GM21526 (cell line): ENCODE results near the gene FBXO34.
"Not testable (repeated sequence)": the region's sequence is repeated elsewhere in the genome, so short reads cannot be mapped to it uniquely, and the experiment has no call there.

Experiments used
- ATAC-seq: cut with Tn5 transposase; IDR thresholded peaks from one replicate; pipeline ENCODE4 v1.9.1; 2021; ENCODE audit warnings: moderate library complexity; ENCODE audit not compliant: unreplicated experiment, low FRiP score

Gene FBXO34

DNA sequence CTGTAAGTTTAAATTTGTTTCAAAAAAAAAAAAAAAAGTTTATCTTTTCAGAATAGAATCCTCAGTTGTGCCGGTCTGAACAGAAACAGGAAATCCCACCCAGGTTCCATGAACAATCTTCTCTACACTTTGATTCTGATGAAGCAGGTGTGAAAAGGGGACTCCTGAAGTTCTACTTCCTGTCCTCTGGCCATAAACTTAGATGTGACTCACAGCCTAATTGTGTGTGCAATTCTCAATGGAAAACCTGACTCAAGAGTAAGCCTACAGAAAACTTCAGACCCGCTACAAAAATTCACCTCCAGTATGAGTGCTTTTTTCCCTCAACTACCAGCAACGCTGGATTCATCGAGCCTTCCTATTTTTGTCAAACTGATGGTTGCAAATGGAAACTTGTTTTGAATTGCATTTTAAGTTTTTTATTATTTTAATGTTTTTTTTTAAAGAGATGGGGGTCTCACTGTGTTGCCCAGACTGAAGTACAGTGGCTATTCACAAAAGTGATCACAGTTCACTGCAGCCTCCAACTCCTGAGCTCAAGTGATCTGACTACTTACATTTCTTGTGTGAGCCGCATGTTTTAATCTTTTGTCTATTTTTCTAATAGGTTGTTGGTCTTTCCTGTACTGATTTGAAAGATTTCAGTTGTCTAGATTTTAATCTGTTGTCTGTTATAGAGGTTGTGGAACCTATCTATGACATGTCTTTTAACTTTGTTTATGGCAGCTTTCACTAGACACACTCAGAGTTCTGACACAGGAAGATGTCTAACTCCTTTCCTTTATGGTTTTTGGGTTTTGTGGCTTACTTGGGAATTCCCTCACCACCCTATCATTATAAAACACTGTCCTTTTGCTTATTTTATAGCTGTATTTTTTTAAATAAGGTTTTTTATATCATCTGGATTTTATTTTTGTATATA, 102.8 kb downstream of the FBXO34 start:
- ATAC-seq: no peak

DNA sequence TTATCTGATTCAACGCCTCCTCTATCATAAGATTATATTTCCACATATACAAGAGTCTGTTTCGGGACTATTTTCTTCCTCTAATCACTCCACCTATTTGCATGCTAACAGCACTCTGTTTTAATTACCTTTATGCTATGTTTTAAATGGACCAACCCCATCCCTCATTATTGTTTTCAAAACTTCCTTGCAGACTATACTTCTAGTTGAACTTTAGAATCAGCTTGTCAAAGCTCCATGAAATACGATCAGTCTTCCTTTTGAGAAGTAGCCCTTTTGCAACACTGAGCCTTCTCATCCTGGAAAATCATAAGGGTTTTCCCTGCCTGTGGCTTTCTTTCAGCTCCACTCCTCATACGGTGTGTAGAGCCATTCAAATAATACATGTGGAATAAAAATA, 103.5 kb downstream of the FBXO34 start:
- no peak for ATAC-seq

DNA sequence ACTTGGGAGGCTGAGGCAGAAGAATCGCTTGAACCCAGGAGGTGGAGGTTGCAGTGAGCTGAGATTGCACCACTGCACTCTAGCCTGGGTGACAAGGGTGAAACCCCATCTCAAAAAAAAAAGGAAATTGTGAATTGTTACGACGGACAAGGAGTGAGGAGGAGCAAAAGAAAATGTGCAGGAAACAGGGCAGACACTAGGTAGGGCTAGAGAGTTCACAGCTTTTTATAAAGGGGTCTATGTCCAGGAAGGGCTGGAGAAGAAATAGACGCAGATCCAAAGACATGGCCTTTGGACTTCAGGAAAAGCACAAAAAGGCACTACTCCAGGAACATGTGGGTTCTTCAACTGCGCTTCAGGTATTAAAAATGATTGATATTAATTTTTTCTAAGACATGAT, 106.0 kb downstream of the FBXO34 start:
- no peak for ATAC-seq

DNA sequence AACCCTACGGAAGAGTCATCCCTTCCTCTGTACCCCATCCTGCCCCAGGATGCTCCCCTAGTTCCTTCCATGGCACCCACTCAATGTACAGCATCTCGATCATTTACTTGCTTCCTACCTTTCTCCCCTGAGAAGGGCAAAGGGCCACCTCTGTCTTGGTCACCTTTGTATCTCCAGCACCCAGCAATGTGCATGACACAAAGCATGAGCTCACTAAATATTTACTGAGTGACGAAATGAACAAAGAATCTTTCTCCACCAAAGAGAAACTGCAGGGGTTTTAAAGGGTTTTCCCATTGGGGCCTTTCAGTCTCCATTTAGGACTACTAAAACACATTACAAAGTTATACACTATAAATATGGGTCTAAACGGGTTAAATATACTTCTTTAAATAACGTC, 109.8 kb downstream of the FBXO34 start:
- no peak for ATAC-seq

DNA sequence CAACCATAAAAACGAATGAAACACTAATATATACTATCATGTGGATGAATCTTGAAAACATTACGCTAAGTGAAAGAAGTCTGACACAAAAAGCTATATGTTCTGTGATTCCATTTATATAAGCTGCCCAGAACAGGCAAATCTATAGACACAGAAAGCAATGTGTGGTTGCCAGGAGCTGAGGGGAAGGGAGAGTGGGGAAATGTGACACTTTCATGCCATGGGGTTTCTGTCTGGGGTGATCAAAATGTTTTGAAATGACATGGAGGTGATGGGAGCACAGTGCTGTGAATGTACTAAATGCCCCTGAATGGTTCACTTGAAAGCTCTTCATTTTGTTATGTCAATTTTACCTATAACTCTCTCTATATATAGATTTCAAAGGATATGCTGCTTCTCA, 110.3 kb downstream of the FBXO34 start:
- ATAC-seq: no peak

DNA sequence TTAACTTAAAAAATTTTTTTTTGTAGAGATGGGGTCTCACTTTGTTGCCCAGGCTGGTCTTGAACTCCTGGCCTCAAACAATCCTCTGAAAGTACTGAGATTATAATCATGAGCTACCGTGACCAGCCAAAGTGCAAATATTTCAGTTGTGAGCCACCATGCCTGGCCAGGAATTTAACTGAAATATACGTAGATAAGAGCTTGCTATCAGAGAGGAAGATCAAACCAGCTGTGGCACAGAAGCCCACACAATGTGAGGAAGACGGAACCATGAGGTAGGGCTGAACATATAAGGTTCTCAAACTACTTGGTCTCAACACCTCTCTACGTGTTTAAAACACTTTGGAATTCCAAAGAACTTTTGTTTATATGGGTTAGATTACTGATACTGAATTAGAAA, 111.3 kb downstream of the FBXO34 start:
- no peak for ATAC-seq

DNA sequence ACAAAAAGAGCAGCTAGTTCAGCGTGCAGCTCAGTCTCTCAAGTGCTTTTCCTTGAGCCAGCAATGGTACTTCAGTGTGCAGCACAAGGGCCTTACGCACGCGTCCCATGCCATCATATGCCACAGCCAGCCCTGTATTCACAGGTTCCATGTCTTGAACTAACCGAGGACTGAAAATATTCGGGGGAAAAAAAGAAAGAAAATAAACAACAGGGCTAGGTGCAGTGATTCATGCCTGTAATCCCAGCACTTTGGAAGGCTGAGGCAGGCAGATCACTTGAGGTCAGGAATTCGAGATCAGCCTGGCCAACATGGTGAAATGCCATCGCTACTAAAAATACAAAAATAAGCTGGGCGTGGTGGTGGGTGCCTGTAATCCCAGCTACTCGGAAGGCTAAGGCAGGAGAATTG, 111.8 kb downstream of the FBXO34 start:
- not testable (repeated sequence) for ATAC-seq

DNA sequence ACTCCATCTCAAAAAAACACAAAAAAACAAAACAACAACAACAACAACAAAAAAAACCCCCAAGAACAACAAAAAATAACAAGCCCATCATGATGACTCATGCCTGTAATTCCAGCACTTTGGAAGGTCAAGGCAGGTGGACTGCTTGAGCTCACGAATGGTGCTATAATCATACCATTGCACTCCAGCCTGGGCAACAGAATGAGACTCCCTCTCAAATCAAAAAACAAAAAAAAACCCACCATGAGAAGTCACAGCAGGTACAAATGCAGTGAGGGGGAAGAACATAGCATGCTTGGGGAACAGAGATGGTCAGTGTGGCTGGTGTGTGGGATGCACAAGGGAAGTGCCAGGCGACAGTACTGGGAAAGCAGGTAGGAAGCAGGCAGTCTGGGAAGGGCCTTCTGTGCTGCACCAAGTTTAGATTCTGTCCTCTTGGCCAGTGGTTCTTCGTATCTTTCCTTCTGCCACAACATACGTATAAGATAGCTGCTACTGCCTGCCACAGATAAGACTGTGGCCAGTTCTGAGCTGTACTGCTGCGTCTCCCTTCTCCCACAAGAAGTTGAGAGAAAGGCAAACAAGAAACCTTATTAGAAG, 112.4 kb downstream of the FBXO34 start:
- no peak for ATAC-seq

DNA sequence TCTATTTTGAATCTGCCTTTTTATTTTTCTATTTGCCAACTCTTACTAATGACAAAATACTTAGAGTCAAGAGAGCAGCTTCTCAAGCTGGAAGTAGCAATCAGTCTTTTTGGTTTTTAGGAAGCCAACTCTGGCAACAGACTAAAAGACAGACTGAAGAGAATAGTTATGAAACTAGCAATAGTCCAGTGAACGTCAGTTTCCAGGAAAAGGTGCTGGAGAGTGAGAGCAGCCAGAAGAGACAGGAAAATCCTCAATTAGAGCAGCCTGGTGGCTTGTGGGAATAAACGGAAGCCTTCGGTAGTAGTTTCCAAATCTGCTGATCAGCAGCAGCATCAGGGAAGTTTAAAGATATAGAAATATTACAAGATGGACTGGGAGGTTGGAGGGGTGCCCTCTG, 113.3 kb downstream of the FBXO34 start:
- no peak for ATAC-seq

DNA sequence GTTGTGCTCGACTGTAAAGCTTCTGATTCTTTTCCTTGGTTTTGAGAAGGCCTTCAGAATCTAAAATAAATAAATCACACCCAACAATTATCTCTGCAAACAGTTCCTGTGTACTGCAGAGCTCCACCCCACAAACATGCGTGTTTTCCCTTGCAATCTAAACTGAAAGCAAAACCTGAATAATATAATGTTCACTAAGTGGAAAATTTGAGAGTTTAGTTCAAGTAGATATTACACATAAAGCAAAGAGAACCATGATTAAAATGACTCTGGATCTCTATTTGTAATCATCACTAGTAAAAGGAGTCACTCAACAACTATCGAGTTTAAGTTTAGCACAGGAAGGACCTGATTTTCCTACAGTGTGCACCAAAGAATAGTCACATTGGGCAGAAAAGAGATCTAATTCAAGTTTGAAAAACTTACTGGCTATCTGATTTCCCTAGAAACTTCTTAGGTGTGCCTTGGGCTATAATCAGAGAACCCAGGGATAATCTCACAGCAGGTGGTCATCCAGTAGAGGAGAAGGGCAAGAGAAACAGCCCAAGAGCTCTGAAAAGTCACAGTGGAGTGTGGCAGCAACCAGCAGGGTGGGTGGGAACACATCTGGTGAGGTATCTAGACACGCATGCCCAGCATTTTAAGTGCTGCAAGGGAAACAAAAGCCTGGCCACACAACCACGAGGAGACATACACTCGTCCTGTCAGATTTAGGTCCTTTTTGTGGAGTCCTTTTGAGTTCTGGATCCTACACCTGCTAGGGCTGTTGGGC, 115.0 kb downstream of the FBXO34 start:
- ATAC-seq: no peak

DNA sequence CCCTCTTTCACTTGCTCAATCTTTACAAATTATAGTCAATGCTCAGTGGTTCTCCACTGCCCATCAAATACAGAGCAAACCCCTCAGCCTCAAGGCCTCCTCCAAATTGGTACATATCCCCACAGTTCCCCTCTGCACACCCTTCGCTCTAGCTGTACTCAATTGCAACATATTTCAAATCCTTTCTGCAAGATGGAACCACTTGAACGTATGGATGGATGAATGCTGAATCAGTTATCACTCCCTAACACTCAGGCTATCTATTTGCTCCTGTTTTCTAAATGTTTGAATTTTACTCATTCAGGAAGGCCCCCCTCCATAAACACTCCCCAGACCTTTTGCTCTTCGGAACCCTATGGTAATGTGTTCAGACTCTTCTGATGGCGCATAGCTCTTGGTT, 115.9 kb downstream of the FBXO34 start:
- ATAC-seq: no peak

DNA sequence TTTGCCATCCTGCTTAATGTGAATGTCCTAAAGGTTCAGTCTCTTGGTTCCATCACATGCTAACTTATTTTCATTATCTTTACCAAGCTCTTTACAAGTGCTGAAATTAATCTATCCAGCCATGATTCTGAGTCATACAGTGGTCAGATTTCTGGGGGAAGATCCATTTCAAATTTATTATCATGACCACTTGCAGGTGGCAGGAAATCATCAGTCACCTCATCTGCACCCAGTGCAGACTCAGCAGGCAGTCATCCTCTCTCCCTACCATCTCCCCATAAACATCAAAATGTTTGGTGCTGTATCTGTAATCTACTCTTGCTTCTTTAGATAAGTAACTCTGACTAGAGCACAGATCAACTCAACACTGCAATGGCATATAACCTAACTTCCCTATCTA, 116.9 kb downstream of the FBXO34 start:
- no peak for ATAC-seq

DNA sequence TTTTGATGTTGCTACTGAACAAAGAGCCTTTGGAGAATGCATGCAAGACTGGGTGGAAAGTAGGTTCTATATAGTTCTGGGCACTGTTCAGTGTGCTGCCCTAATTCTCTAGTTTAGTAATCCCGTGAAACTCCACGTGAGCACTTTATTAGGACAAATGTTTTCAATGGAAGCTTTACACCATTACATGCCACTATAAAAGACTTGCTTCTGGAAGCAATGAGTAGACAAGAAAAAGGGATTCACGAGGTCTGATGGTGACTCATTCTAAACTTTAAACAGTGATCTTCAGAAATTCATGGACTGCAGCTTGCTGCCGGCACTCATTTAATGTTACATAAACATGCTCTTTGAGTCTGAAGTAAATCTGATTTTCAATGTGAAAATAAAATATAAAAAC, 118.1 kb downstream of the FBXO34 start:
- no peak for ATAC-seq

DNA sequence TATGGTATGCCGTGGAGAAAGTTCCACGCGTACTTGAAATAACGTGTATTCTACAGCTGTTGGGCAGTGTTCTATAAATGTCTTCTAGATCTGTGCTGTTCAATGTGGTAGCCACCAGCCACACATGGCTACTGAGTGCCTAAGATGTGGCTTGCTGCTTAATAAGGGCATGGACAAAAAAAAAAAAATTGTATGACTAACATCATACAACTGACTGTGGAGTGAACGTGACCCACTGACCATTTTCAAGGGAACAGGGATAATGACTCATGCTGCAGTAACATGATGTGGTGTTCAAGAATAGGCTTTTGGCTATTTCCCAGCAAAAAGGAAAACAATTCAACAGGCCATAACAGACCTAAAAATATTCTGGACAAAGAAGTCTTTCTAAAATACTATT, 127.5 kb downstream of the FBXO34 start:
- ATAC-seq: no peak

DNA sequence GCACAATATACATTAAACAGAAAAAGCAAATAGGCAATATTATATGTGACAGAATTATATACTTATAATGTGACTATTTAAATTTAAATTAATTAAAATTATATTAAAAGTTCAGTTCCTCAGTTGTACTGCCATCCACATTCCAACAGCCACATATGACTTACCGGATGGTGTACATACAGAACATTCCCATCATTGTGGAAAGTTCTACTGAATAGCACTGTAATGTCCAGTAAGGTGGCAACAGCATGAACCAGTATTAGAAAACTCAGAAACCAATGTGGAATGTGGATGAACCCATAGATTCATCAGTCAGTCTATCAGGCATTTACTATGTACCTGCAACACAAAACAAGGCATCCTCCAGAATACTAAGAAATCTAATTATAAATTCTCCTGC, 128.0 kb downstream of the FBXO34 start:
- ATAC-seq: no peak

DNA sequence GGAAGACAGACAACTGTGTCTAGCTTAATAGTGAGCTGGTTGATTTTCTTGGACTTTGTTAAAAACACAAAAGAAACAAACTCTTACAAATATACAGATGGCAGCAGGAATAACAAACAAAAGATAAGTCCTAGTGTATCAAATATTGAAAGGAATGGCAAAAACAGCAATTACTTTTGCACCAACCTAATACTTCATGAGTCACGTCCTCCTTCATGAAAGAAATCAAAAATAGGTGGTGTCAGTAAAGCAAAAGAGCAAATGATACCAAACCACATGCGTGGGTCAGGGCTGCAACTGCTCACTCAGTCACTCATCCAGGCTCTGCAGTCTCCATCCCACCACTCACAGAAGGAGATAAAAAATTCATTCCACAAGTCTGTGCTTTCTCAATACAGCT, 128.6 kb downstream of the FBXO34 start:
- ATAC-seq: no peak

DNA sequence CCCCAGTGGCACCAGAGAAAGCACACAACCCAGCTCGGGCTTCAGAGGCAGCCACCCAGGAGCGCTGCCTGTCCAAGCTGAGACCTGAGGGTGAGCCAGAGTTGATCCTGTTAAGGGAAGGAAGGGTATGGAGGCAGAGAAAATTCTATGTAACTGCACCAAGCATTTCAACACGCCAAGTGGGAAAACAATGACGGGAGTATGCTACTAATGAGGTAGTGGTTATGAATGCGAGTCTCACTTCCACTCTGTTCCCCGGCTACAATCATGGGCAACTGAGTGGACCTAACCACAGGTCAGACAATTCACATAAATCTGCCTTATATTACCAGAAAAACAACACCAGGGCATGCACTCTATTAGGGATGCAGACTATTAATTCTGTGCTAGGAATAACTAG, 130.5 kb downstream of the FBXO34 start:
- ATAC-seq: no peak
